ENCODE results near the gene COL1A1. TPM values are rescaled to one million over a fixed set of nuclear protein-coding genes. Genes with fewer than 3 reads are reported as not detected.
A peak's percentile ranks its signal among the peaks of the same experiment; 100 is the strongest.

Gene COL1A1
- total RNA-seq, 1 donor from 2014 or later, result under 0.01 TPM

GRCh38 chr17:50213026-50214022, 11.9 kb upstream of the COL1A1 start:
- no peak for DNase-seq (ENCODE audit: low read depth in 2 of 2)

GRCh38 chr17:50212121-50212843, 10.9 kb upstream of the COL1A1 start:
- DNase-seq (ENCODE audit: low read depth in 2 of 2), result no peak

GRCh38 chr17:50211249-50212120, 10.1 kb upstream of the COL1A1 start:
- no peak for DNase-seq (ENCODE audit: low read depth in 2 of 2)

GRCh38 chr17:50210240-50211225, 9.1 kb upstream of the COL1A1 start:
- peak in 1 of 2 donors; percentile 53 for DNase-seq (ENCODE audit: low read depth in 2 of 2)

GRCh38 chr17:50209472-50210239, 8.2 kb upstream of the COL1A1 start:
- DNase-seq (ENCODE audit: low read depth in 2 of 2), result no peak

- no peak for DNase-seq (ENCODE audit: low read depth in 2 of 2)
Observed at GRCh38 chr17:50209133-50209471, 7.7 kb upstream of the COL1A1 start.

GRCh38 chr17:50208611-50209061, 7.2 kb upstream of the COL1A1 start:
- DNase-seq (ENCODE audit: low read depth in 2 of 2), result no peak

GRCh38 chr17:50207792-50208567, 6.5 kb upstream of the COL1A1 start:
- no peak for DNase-seq (ENCODE audit: low read depth in 2 of 2)

- DNase-seq (ENCODE audit: low read depth in 2 of 2), result no peak
Observed at GRCh38 chr17:50207315-50207714, 5.9 kb upstream of the COL1A1 start.

- DNase-seq (ENCODE audit: low read depth in 2 of 2), result no peak
Observed at GRCh38 chr17:50206604-50207293, 5.3 kb upstream of the COL1A1 start.

GRCh38 chr17:50205963-50206505, 4.6 kb upstream of the COL1A1 start:
- DNase-seq (ENCODE audit: low read depth in 2 of 2), result no peak

- DNase-seq (ENCODE audit: low read depth in 2 of 2), result no peak
Observed at GRCh38 chr17:50205111-50205962, 3.9 kb upstream of the COL1A1 start.

GRCh38 chr17:50204431-50204830, 3.0 kb upstream of the COL1A1 start:
- no peak for DNase-seq (ENCODE audit: low read depth in 2 of 2)

GRCh38 chr17:50203604-50204345, 2.3 kb upstream of the COL1A1 start:
- DNase-seq (ENCODE audit: low read depth in 2 of 2), result no peak

GRCh38 chr17:50203086-50203485, 1.7 kb upstream of the COL1A1 start:
- DNase-seq (ENCODE audit: low read depth in 2 of 2), result no peak

Measured in dermis microvascular lymphatic vessel endothelial cell (primary cell).